GM13976 (cell line): ENCODE measurements around the gene USP12.
"Not testable (repeated sequence)": the region's sequence is repeated elsewhere in the genome, so short reads cannot be mapped to it uniquely, and the experiment has no call there.

ENCODE experiments used
- DNase-seq: peaks from one replicate; pipeline ENCODE4 v3.0.0; 2012; ENCODE audit warnings: low spot score
- CTCF ChIP-seq: IDR thresholded peaks from 2 replicates; pipeline ENCODE4 v1.5.1; 2012; ENCODE audit warnings: borderline replicate concordance, mild to moderate bottlenecking; ENCODE audit not compliant: insufficient read depth; ENCODE audit errors: extremely low read depth, missing control alignments, control extremely low read depth
- in situ Hi-C: fragments of 300-500 bp; cut with MboI; formaldehyde crosslinking; loops from one replicate; pipeline ENCODE4 v1.12.0; 2022; ENCODE audit warnings: low sequenced_read_pairs, mixed read lengths, inconsistent platforms; ENCODE audit not compliant: unreplicated experiment

The USP12 gene

DNA sequence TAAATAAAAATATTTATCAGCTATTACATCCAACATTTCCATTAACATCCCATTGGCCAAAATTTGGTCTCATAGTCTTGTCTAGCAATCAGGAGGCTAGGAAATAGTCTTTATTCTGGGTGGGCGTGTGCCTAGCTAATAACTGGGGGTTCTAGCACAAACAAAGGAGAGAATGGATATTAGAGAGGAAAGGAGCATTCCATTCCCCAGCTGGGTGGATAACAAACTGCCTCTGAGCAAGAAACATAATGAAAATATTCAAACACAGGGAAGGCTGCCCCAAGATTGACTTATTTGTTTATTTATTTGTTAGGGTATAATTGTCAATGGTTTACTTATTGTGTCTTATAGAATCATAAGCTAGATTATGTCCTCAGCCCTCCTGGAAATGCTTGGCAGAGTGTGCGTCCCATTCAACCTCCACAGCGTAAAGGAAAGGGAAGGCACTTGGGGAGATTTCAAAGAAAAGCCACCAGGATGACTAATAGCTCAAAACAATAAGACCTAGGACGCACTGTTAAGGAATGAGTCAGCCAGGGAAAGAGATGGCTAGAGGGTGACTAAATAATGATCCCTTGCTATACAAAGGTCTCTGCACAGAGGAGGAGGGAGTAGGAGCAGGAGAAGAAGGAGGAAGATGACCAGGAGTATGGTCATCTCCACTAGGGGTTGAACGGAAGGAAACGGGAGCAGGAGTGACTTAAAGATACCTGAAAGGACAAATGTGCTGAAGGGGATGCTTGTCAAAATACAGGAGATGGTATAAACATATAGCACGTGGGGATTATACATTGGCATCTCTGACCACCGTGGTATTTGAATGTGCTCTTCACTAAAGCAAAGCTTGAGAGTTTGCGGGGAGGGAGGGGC, 23.5 kb upstream of the USP12 start:
- TF ChIP-seq CTCF: no peak
- DNase-seq: no peak
- in situ Hi-C loops: no loop called here

GRCh38 chr13:27194209-27194608, 22.6 kb upstream of the USP12 start:
- no peak for DNase-seq
- in situ Hi-C loops: no loop called here
- TF ChIP-seq CTCF: no peak

GRCh38 chr13:27193496-27193895, 21.9 kb upstream of the USP12 start:
- TF ChIP-seq CTCF: no peak
- no peak for DNase-seq
- in situ Hi-C loops: no loop called here

DNA sequence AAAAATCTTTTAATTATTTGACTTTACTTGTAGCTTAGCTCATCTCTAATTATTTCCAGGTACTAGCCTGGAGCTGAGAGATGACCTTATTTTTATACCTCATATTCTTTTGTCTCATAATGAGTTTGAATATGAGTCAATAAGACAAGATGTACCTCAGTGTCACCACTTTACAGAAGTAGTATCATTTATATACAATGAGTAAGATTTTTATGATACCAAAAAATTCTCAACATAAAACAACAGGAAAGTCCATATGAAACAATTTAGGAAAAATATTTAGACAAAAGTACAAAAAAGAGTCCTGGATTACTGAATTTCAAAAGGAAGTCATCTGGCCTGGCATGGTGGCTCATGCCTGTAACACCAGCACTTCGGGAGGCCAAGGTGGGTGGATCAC, 21.4 kb upstream of the USP12 start:
- TF ChIP-seq CTCF: no peak
- DNase-seq: no peak
- in situ Hi-C loops: no loop called here

GRCh38 chr13:27192367-27192766, 20.8 kb upstream of the USP12 start:
- DNase-seq, in situ Hi-C loops: not testable (repeated sequence)

GRCh38 chr13:27189192-27189591, 17.6 kb upstream of the USP12 start:
- no peak for DNase-seq
- in situ Hi-C loops: no loop called here
- TF ChIP-seq CTCF: no peak

DNA sequence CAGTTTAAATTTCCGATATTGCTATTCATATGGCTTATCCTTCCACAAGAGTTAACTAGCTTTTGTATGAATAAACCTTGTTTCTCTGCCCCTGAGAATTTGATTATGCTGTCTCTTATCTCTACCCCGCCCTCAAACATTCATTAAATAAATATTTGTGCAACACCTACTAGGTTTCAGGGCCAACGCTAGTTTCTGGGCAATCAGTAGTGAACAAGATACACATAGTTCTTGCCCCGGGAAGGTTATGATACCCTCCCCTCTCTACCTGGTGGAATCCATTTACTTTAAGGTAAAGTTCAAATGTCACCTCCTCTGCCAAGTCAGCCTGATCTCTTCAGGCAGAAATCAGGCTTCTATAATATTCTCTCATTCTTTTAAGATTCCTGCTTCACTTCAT, 16.6 kb upstream of the USP12 start:
- no peak for TF ChIP-seq CTCF
- in situ Hi-C loops: no loop called here

More for the DNA sequence above, 16.6 kb upstream of the USP12 start:
- no peak for DNase-seq
